Measurements from ENCODE around the gene FBLN1.
"Not testable (repeated sequence)": the region's sequence is repeated elsewhere in the genome, so short reads cannot be mapped to it uniquely, and the experiment has no call there.

Gene FBLN1

DNA sequence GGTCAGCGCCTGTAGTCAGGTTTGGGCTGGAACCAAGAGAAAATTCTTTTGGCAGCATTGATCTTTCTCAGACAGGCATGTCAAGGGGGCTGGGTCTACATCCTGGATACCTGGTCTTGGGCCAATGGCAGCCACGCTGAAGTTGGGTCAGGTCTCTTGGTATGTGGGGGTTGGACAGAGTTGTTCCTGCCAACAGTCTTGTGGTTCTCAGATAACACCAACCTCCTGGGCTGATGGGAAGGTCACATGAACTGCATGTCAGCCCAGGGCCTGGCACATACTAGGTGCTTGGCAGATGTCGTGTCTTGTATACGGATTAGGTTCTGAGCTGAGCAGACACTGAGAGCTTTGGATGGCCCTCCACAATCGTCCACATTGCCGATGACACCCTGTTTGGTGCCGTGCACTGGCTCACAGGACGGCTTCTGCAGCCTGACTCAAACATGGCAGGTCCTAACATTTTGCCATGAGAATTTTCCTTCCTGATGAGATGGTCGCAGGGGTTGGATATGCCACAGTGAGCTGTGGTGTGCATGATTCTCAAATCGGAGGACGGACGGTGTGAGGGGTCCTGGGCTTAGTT, 42.0 kb downstream of the FBLN1 start:
- no peak for DNase-seq (ENCODE audit: low read depth in 2 of 3, low spot score in 2 of 3)

DNA sequence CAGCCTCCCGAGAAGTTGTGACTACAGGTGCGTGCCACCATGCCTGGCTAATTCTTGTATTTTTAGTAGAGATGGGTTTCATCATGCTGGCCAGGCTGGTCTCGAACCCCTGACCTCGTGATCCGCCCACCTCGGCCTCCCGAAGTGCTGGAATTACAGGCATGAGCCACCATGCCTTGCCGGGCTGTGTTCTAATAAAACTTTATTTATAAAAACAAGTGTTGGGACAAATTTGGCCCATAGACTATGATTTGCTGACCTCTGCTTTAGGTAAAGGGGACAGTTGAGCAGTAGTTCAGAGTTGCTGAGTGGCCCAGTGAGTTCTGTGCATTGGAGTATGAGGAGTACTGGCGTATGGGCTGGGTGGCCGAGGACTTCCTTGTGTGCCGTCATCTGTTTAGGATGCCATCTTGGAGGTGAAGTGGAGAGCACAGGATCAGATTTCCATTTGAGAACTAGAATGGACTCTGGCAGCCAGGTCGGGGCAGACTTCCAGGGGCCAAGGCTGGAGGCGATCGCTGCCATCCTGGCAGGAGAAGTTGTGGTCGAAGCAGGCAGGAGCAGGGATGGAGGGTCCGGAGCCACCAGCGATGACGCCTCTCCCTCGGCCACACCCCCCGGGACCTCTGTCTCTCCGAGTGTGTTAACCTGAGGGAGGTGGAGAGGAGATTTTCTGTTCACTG, 43.8 kb downstream of the FBLN1 start:
- DNase-seq (ENCODE audit: low read depth in 2 of 3, low spot score in 2 of 3): no peak

DNA sequence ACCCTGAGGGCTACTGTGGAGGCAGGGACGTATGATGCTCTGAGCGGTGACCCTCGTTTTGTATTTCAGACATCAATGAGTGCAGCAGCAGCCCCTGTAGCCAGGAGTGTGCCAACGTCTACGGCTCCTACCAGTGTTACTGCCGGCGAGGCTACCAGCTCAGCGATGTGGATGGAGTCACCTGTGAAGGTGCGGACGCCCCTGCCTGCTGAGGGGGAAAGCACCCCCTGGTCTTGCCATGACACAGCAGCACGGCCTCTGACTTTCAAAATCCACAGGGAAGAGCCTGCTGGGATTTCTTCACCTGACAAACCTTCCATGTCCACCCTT, 44.3 kb downstream of the FBLN1 start:
- DNase-seq (ENCODE audit: low read depth in 2 of 3, low spot score in 2 of 3): no peak

DNA sequence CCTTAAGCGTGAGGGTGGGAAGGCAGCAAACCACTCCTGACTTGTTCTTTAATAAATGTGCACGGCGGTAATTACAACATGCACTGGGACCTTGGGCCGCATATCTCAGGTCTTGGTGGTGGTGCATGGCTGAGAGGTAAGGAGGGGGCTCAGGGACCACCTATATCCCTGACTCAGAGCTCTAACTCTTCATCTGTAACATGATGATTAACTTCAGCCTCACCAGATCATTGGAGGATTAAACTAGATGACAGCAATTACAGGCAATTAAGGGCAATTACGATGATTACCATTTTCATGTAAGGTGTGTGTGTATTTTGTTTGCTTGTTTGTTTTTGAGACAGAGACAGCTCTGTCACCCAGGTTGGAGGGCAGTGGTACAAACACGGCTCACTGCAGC, 45.0 kb downstream of the FBLN1 start:
- no peak for DNase-seq (ENCODE audit: low read depth in 2 of 3, low spot score in 2 of 3)

DNA sequence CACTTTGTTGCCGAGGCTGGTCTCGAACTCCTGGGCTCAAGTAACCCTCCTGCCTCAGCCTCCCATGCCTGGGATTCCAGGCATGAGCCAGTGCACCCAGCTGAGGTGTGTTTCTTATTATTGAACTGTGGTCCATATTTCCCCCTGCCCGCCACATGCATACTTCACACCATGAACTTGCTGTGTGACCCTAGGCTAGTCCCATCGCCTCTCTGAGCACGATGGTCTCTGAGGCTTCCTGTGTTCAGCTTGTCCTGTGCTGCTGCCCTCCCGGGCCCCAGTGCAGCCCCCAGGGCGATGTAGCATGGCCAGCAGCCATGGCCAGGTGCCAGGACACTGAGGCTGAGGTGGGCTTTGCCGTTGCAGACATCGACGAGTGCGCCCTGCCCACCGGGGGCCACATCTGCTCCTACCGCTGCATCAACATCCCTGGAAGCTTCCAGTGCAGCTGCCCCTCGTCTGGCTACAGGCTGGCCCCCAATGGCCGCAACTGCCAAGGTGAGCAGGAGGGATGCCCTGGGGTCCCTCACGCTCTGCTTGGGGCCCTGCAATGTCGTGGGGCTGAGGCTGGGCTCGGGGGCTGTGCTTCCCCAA, 45.7 kb downstream of the FBLN1 start:
- DNase-seq (ENCODE audit: low read depth in 2 of 3, low spot score in 2 of 3): no peak

DNA sequence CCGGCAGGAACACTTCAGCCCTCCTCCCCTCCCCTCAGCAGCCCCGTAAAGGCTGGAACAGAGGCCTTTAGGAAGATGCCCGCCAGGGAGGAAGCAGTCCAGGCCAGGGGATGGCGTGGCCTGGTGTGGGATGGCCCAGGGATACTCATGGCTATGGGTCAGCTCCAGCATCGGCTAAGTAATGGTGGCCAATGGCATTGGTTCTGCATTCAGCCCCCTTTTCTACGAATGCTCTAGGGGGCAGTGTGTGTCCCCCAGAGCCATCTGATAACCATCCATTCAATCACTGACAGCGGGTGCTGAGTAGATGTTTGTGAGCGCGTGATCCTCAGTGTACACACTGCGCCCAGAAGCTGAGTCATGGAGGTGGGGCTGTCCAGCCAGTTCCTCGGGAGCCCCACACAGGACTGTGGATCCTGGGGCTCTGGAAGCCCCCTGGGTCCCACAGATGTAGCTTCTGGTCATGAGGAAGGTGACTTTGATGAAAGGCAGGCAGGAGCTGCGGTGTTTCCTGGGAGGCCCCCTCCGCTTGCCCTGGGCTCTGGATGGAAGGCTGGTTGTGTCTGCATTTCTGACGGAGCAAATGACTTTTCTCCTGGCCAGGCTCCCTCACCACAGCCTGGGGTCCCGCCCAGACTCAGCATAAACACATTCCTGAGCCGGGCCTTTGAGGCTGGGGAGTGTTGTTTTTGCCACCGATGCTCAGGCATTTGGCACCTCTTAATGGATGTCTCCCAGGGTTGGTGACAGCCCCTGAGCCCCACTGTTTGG, 46.5 kb downstream of the FBLN1 start:
- DNase-seq (ENCODE audit: low read depth in 2 of 3, low spot score in 2 of 3): no peak

DNA sequence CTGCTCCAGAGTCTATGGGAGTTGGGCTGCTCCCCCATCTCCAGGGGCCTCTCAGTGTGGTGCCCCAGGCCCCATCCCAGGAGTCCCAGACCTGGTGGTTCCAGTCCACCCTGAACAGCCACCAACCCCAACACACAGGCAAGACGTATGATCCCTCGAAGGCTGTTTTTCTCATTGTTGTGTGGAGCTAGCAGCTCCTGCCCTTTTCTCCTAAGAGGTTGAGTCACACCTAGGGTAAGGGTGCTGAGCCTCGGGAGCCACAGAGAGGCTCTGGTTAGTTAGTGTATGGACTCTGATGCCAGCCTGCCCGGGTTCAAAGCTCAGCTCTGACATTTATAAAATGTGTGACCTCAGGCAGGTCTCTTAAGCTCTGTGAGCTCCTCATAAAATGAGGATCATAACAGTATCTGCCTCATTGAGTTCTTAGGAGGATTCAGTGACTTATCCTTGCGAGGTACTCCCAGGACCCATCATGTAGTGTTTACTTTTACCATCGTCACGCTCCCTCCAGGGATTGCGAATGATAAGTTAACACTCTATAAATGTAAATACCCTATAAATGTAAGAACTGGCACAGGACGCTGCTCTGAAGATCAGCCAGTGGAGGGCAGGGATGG, 47.2 kb downstream of the FBLN1 start:
- DNase-seq (ENCODE audit: low read depth in 2 of 3, low spot score in 2 of 3): no peak

DNA sequence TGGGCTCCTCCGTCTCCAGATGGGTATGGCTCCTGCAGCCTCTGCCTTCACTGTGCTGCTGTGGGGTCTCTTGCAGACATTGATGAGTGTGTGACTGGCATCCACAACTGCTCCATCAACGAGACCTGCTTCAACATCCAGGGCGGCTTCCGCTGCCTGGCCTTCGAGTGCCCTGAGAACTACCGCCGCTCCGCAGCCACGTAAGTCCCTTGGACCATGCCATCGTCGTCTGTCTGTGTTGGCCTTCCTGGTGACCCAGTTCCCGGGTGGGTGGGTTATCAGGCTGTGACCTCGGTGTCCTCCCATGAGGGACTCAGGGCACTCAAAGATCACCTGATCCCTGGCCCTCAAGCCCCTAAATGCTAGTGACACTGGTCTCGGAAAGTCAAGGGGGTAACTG, 47.7 kb downstream of the FBLN1 start:
- no peak for DNase-seq (ENCODE audit: low read depth in 2 of 3, low spot score in 2 of 3)

DNA sequence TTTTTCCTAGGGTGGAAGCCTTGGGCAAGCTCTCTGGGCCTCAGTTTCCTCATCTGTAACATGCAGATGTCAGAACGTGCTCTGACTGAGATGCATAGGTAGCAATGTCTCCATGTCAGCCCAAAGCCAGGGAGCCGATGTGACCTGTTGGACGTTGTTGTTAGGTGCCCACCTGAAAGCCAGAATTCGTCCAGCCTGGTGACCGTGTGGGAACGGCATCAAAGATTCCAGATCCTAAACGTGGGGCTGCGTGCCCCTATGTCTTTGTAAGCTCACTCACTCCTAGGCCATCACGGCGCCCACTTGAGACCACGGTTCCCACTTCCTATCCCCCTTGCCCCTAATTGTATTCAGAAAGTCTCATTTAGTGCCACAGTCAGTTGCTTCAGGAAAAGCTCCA, 48.2 kb downstream of the FBLN1 start:
- no peak for DNase-seq (ENCODE audit: low read depth in 2 of 3, low spot score in 2 of 3)

DNA sequence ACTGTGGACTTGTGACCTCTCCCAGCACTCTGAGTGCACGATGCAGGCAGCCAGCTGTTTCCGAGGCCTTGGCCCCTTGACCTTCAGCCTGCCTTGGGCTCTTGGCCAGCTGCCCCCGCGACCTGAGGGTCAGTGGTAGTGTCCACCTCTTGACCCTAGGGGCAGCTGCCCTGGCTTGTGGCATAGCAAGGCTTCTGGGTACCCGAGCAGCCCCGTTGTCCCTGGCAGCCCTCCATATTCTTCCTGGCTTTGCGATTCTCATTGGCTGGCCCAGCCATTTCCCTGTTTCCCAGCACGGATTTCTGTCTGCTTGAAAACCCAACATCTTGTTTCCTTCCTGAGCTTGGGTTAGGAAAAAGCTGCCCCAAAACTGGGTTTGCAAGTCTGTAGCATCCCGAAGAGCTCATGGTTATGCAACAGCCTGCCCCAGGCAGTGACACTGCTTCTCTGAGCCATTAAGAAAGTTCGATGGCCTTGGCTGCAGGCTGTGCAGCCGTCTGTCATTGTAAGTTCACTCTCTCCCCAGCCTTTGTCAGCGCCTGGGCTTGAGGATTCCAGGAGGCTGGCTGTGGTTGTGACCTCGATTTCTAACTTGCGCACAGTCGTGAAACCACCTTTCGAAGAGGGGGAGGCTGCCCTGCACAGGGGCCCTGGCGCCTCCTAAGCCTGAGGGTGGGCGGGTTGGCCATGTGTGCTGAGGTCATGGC, 48.8 kb downstream of the FBLN1 start:
- DNase-seq (ENCODE audit: low read depth in 2 of 3, low spot score in 2 of 3): no peak

DNA sequence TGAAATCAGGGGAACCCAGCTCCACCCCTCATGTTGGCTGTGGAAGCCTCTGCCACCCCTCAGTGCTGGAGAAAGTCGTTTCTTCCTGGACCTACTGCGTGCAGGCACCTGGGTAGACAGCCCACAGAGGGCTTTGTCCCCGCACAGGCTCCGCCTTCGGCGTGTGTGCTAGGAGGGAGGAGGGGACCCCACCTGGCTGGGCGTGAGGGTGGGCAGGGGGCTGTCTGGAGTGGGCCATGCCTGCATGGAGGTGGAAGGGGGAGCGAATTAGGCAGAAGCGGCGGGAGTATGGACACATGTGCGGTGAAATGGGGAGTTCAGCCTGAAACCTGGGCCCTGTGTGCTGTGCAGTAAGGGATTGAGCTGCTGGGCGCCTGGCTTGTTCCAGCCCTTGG, 49.3 kb downstream of the FBLN1 start:
- DNase-seq (ENCODE audit: low read depth in 2 of 3, low spot score in 2 of 3): no peak

DNA sequence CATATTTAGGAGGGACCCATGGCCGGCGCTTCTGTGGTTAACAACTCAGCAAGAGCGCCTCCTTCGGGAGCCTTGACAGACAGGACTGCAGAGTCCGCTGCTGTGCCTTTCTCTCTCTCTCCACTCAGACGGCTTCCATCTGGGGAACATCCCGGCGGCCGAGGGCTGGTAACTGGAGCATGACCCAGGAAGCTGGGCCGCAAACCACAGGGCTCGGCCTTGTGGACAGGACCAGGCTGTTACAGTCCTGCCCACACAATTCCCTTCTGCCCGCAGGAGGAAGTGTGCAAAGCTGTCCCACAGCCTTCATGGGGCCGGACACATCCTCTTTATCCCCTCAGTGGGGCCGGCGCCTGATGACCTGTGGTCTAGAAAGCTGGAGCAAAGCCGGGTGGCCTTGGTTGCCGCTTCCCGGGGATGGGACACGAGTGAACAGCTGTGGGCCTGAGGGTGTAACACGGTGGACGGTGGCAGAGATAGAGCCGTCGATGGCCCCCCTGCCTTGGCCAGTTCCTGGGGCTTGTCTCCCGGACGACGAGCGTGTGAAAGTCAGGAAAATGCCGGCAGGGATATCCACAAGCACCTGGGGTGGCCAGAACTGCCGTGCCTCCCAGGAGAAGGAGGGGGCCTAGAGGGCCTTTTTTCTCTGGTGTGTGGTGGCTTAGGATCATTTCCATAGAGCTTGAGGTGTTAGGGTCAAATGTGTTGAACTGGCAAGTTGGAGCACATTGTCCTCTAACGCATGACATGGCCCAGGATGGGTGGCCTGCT, 50.1 kb downstream of the FBLN1 start:
- DNase-seq (ENCODE audit: low read depth in 2 of 3, low spot score in 2 of 3): no peak

DNA sequence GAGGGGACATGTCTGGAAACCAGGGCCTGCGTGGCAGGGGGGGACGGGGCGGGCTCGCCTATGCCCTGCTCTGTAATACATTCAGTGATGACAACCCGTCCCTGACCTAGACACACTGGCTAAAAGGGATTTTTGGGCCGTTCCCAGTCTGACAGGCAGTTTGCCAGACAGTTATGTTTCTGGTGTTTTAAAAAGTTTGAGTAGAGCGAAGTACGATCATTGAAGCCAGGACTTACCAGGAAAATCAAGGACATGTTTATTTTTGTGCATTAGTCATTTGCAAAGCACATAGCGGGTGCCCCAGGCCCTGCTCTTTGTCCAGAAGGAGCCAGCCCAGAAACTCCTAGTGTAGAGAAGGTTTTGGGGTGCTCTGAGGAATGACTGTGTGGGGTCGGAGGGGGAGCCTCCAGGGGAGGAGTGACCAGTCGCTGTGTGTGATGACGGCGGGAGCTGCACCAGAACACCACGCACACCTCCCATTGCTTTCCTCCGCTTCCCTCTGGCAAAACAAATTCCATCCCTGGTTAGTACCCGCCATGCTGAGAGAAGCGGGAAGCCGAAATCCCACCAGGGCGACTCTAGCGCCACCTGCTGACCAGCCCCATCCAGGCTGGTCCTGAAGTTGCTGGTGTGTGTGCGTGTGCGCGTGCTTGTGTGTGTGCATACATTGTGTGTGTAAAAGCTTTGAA, 50.8 kb downstream of the FBLN1 start:
- peak in 2 of 3 experiments; percentile 45 to 54 for DNase-seq (ENCODE audit: low read depth in 2 of 3, low spot score in 2 of 3)

DNA sequence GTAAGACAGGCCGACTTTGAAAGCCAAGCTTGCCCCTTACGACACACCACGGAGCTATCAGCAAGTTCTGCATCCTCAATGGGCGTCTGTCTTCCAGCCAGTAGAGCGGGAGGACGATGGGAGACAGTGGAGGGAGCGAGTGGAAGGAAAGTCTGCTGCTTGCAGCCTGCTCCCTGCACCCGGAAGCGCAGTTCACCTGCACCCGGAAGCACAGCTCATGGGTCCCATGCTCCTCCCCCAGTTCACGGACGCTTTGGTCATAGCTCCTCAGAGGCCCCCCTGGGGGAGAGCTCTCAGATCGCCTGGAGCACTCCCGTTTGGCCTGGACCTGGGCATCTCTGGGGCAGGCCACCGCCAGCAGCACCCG, 51.3 kb downstream of the FBLN1 start:
- no peak for DNase-seq (ENCODE audit: low read depth in 2 of 3, low spot score in 2 of 3)

DNA sequence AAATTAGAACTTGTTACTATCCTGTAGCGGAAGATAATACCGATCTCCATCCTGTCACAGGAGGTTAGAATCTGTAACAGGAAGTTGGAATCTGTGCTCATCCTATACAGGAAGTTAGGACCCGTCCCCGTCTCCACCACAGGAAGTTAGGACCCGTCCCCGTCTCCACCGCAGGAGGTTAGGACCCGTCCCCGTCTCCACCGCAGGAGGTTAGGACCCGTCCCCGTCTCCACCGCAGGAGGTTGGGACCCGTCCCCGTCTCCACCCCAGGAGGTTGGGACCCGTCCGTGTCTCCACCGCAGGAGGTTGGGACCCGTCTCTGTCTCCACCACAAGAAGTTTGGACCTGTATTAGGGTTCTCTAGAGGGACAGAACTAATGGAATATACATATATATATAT, 52.2 kb downstream of the FBLN1 start:
- DNase-seq (ENCODE audit: low read depth in 2 of 3, low spot score in 2 of 3): no peak

DNA sequence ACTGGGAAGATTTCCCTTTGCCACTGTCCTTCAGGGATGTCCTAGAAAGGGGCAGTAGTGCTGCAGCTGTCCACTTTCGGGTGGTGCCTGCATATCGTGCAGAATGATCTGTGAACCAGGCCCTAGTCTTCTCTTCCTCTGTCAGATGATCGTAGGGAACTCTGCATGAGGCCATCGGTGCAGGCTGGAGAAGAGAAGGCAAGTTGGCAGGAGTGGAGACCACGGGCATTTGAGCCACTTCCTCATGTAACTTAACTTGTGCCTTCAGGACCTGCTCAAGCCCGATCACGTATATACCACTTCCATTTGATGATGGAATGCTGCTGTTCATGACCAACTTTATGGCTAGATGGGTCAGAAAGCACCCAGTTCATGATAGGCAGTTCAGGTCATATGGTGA, 55.2 kb downstream of the FBLN1 start:
- DNase-seq (ENCODE audit: low read depth in 2 of 3, low spot score in 2 of 3): not testable (repeated sequence)

DNA sequence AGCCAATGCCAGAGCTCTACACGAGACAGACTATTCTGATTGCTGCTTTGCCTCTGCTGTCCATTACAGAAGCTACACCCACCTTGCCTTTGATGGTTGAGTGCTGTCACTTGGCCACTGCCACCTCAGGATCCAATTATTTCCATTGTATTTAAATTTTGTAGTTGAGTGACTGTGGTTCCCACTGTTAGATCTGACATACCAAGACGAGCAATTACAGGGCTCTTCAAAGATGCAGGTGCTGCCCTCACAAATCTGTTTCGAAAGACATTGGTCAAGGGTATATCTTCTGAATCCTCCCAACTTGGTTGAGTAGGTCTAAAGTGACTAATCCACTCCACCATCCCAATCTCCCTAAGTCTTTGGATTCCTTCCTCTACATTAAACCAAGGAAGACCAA, 57.4 kb downstream of the FBLN1 start:
- DNase-seq (ENCODE audit: low read depth in 2 of 3, low spot score in 2 of 3): not testable (repeated sequence)

DNA sequence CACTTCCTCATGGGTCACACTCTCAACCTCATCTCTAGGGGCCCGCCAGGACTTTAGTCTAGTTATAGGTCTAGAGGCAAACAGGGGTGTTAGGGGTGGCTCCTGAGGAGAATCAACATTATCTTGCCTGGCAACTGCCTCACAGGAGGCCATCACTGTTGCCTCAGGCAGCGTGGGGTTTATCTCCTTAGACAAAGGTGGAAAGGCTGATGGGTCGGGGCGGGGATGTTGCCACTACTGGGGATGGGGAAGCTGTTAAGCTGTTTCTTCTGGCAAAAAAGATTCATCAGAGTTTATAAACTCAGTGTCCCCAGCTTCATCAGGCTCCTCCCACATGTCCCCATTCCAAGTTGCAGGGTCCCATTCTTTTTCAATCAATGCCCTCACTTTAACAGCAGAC, 58.1 kb downstream of the FBLN1 start:
- not testable (repeated sequence) for DNase-seq (ENCODE audit: low read depth in 2 of 3, low spot score in 2 of 3)

DNA sequence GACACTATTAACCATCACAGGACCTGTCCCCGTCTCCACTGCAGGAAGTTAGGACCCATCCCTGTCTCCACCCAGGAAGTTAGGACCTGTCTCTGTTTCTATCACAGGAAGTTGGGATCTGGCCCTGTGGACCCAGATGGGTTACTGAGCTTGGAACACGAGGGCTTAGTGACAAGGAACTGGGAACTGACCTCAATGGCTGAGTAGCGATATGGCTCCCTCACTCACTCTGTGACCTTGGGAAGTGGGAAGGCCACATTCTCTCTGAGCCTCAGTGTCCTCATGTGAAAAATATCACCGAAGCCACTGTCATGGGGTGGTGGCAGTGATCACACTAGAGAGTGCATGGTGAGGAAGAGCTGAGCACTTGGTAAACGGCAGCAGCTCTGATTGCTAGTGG, 59.4 kb downstream of the FBLN1 start:
- DNase-seq (ENCODE audit: low read depth in 2 of 3, low spot score in 2 of 3): no peak
